ENCODE data around the gene C16orf95.

Gene C16orf95

DNA sequence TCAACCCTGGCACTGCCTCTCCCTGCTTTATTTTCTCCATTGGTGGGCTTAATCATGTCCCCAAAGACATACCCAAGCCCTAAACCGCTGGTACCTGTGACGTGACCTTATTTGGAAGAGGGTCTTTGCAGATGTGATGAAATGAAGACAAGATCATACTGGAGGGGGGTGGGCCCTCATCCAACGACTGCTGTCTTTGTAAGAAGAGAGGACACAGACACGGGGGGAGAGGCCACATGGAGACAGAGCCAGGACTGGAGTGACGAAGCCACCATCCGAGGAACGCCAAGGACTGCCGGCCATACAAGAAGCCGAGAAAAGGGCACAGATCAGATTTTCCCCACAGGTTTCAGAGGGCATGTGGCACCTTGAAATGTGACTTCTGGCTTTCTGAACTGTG lies 62.5 kb downstream of the C16orf95 start:
- no peak for DNase-seq

DNA sequence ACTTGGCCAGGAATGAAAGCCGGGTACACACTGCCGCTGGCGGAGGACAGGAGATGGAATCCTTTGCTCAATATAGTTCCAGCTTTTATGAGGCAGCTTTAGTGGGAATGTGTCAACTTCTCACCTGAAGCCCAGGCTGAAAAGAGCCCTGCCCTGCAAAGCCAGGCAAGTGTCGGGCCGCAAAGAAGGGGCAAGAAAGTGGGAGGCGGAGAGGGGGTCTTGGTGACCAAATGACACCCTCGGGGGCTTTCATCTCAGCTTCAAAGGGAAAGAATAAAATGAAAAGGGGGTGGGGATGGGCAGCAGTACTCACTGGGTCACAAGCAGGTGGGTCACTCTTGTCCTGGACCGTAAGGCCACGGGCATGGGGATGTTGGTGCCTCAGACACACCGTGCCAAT lies 62.9 kb downstream of the C16orf95 start:
- no peak for DNase-seq

DNA sequence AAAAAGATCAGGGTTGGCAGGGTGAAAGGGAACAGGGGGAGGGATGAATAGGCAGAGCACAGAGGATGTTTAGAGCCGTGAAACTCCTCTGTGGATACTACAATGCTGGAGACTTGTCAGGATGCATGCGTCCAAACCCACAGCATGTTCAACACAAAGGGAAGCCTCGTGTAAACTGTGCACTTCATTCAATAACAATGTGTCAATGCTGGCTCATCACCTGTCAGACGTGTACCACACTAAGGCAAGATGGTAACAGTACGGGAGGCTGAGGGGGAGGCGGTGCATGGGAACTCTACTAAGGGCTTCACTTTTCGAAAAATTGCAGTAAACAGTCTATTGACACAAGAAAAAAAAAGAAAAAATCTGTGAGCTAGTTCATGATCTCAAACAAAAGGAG lies 63.7 kb downstream of the C16orf95 start:
- DNase-seq = no peak

Measured in hypothalamus (tissue), 51 donors.